SK-N-SH (cell line): ENCODE data around the gene CHPF. TPM values are rescaled to one million over a fixed set of nuclear protein-coding genes. Genes with fewer than 3 reads are reported as not detected.
A peak's percentile ranks its signal among the peaks of the same experiment; 100 is the strongest.

Source experiments
- CTCF ChIA-PET: fragments of 300-600, 350-600 bp; formaldehyde crosslinking; extraction: SDS; loops from one replicate; lab custom pipeline; 2021; lab: Yijun Ruan, JAX
- POLR2A ChIA-PET: fragments of 350-600 bp; sonication (Branson Sonifier 250); formaldehyde crosslinking; extraction: SDS; loops from one replicate; lab custom pipeline; 2020; ENCODE audit warnings: antibody characterized with exemption, inconsistent platforms; lab: Yijun Ruan, JAX
- DNase-seq: peaks from one replicate; pipeline ENCODE4 v3.0.0; 2012
- H2AFZ ChIP-seq: fragments of 200-600 bp; sonication (generic); 2 replicates; pipeline ENCODE4 v1.8.1; 2016; ENCODE audit warnings: antibody characterized with exemption, mild to moderate bottlenecking, low read depth
- H3F3A ChIP-seq: fragments of 200-600 bp; sonication (generic); replicated peaks from 2 replicates; pipeline ENCODE3; 2016; ENCODE audit warnings: antibody characterized with exemption, mild to moderate bottlenecking; ENCODE audit not compliant: insufficient read depth
- H3K27ac ChIP-seq, 2 experiments: fragments of 200-500 bp in 1 of 2; fragments of 200-600 bp in 1 of 2; sonication (Bioruptor generic) in 1 of 2; sonication (generic), shearing (Covaris generic) in 1 of 2; 2 replicates each; pipeline versions ENCODE4 v1.5.1 to v1.6.1; 2014 to 2016; ENCODE audit warnings: low read depth in 2 of 2, inconsistent platforms in 1 of 2, low read length in 1 of 2, mild to moderate bottlenecking in 1 of 2, mixed read lengths in 1 of 2
- H3K27me3 ChIP-seq: fragments of 200-600 bp; sonication (generic), shearing (Covaris generic); 2 replicates; pipeline ENCODE4 v1.6.1; 2016; ENCODE audit warnings: mixed run types; ENCODE audit not compliant: insufficient read depth
- H3K36me3 ChIP-seq, 2 experiments: fragments of 200-500 bp in 1 of 2; fragments of 200-600 bp in 1 of 2; sonication (Bioruptor generic) in 1 of 2; sonication (generic) in 1 of 2; replicated peaks in 1 of 2; 2 replicates each; pipeline versions ENCODE3 to v1.5.1; 2014 to 2016; ENCODE audit warnings: low read length in 1 of 2, mild to moderate bottlenecking in 1 of 2; ENCODE audit not compliant: insufficient read depth in 2 of 2, control insufficient read depth in 1 of 2
- H3K4me1 ChIP-seq, 2 experiments: fragments of 200-500 bp in 1 of 2; fragments of 200-600 bp in 1 of 2; sonication (Bioruptor generic) in 1 of 2; sonication (generic), shearing (Covaris generic) in 1 of 2; 2 replicates each; pipeline versions ENCODE4 v1.5.1 to v1.6.1; 2014 to 2016; ENCODE audit warnings: low read depth in 1 of 2, low read length in 1 of 2, mixed run types in 1 of 2; ENCODE audit not compliant: insufficient read depth in 2 of 2, control insufficient read depth in 1 of 2
- H3K4me2 ChIP-seq: fragments of 200-600 bp; sonication (generic), shearing (Covaris generic); 2 replicates; pipeline ENCODE4 v1.6.1; 2017; ENCODE audit warnings: mixed run types
- H3K4me3 ChIP-seq, 2 experiments: fragments of 200-500 bp in 1 of 2; fragments of 200-600 bp in 1 of 2; sonication (Bioruptor generic) in 1 of 2; sonication (generic), shearing (Covaris generic) in 1 of 2; 2 replicates each; pipeline versions ENCODE4 v1.5.1 to v1.8.1; 2014 to 2016; ENCODE audit warnings: low read depth in 2 of 2, inconsistent platforms in 1 of 2, low read length in 1 of 2, mild to moderate bottlenecking in 1 of 2, mixed read lengths in 1 of 2, moderate library complexity in 1 of 2
- H3K79me2 ChIP-seq: fragments of 200-600 bp; sonication (generic); 2 replicates; pipeline ENCODE4 v1.8.1; 2017; ENCODE audit warnings: mild to moderate bottlenecking; ENCODE audit not compliant: insufficient read depth
- H3K9ac ChIP-seq: fragments of 200-600 bp; sonication (generic); 2 replicates; pipeline ENCODE4 v1.6.1; 2017; ENCODE audit warnings: mixed run types
- H3K9me2 ChIP-seq: fragments of 200-600 bp; sonication (generic); 2 replicates; pipeline ENCODE4 v1.6.1; 2017; ENCODE audit warnings: mixed run types
- H3K9me3 ChIP-seq: fragments of 200-600 bp; sonication (generic); 2 replicates; pipeline ENCODE4 v1.6.1; 2017; ENCODE audit warnings: mixed run types, mild to moderate bottlenecking, moderate library complexity
- H4K20me1 ChIP-seq: fragments of 200-600 bp; sonication (generic); 2 replicates; pipeline ENCODE4 v1.6.1; 2017; ENCODE audit warnings: mild to moderate bottlenecking, mixed run types; ENCODE audit not compliant: insufficient read depth
- ELF1 ChIP-seq: IDR thresholded peaks from 2 replicates; pipeline ENCODE4 v1.4.0; 2012
- EZH2phosphoT487 ChIP-seq: fragments of 200-600 bp; sonication (generic); IDR thresholded peaks from 2 replicates; pipeline ENCODE4 v1.6.1; 2017; ENCODE audit warnings: low read depth, mixed run types, mild to moderate bottlenecking, antibody characterized with exemption, moderate library complexity, borderline replicate concordance
- FOSL2 ChIP-seq: IDR thresholded peaks from 2 replicates; pipeline ENCODE4 v1.4.0; 2012; ENCODE audit warnings: low read depth, mild to moderate bottlenecking, moderate library complexity, borderline replicate concordance
- GABPA ChIP-seq: IDR thresholded peaks from 2 replicates; pipeline ENCODE4 v1.4.0; 2012; ENCODE audit warnings: low read depth, mild to moderate bottlenecking
- GATA2 ChIP-seq: sonication (generic); formaldehyde crosslinking; IDR thresholded peaks from 2 replicates; pipeline ENCODE4 v1.5.0; 2020; ENCODE audit warnings: mild to moderate bottlenecking, missing genetic modification reagents
- JUND ChIP-seq: IDR thresholded peaks from 2 replicates; pipeline ENCODE4 v1.4.0; 2012
- MAX ChIP-seq: IDR thresholded peaks from 2 replicates; pipeline ENCODE4 v1.4.0; 2012; ENCODE audit warnings: low read depth
- MXI1 ChIP-seq: IDR thresholded peaks from 2 replicates; pipeline ENCODE4 v1.6.1; 2012; ENCODE audit warnings: mild to moderate bottlenecking, low read depth, low read length, improper control_type of control experiment
- NFIC ChIP-seq: IDR thresholded peaks from 2 replicates; pipeline ENCODE4 v1.4.0; 2012; ENCODE audit warnings: borderline replicate concordance
- POLR2AphosphoS5 ChIP-seq: IDR thresholded peaks from 2 replicates; pipeline ENCODE4 v1.6.1; 2012; ENCODE audit warnings: low read depth, low read length
- RAD21 ChIP-seq: IDR thresholded peaks from 2 replicates; pipeline ENCODE4 v1.6.1; 2012; ENCODE audit warnings: mild to moderate bottlenecking, low read length
- REST ChIP-seq: IDR thresholded peaks from 2 replicates; pipeline ENCODE4 v1.6.1; 2012; ENCODE audit warnings: mild to moderate bottlenecking, low read depth, low read length, moderate library complexity
- SIN3A ChIP-seq: IDR thresholded peaks from 2 replicates; pipeline ENCODE4 v1.6.1; 2012; ENCODE audit warnings: low read depth, mild to moderate bottlenecking, low read length, moderate library complexity, borderline replicate concordance
- SMC3 ChIP-seq: IDR thresholded peaks from 2 replicates; pipeline ENCODE4 v1.6.1; 2012; ENCODE audit warnings: low read depth, low read length, improper control_type of control experiment
- TEAD4 ChIP-seq: IDR thresholded peaks from 2 replicates; pipeline ENCODE4 v1.4.0; 2012; ENCODE audit warnings: mild to moderate bottlenecking, borderline replicate concordance; ENCODE audit not compliant: insufficient read depth
- YY1 ChIP-seq: IDR thresholded peaks from 2 replicates; pipeline ENCODE4 v1.4.0; 2012; ENCODE audit warnings: low read depth, mild to moderate bottlenecking
- WGBS: methylation state at CpG from one replicate; pipeline ENCODE4 v1.1.6; 2017; ENCODE audit warnings: low lambda C conversion rate; 5-methylcytosine and 5-hydroxymethylcytosine counted together
- polyA plus RNA-seq, 3 experiments: library from polyadenylated mRNA; depleted of rRNA; stranded (reverse); fragments of >200 nt; gene quantifications; 2 replicates each; pipeline ENCODE4 v1.2.3, GENCODE V29; 2012
- TF ChIP-seq, protein P1 (sequence below): fragments of 200-600 bp; sonication (generic); IDR thresholded peaks from 2 replicates; pipeline ENCODE4 v1.6.1; 2017; ENCODE audit warnings: antibody characterized with exemption, mild to moderate bottlenecking, moderate library complexity
- TF ChIP-seq, protein P2 (sequence below): fragments of 150-350 bp; IDR thresholded peaks from 2 replicates; pipeline ENCODE4 v1.6.1; 2016; ENCODE audit warnings: mild to moderate bottlenecking, low read depth, low read length

Gene CHPF
- polyA plus RNA-seq, 1 of the 3 experiments (the other 2 are of a cell fraction), result 141 TPM

DNA sequence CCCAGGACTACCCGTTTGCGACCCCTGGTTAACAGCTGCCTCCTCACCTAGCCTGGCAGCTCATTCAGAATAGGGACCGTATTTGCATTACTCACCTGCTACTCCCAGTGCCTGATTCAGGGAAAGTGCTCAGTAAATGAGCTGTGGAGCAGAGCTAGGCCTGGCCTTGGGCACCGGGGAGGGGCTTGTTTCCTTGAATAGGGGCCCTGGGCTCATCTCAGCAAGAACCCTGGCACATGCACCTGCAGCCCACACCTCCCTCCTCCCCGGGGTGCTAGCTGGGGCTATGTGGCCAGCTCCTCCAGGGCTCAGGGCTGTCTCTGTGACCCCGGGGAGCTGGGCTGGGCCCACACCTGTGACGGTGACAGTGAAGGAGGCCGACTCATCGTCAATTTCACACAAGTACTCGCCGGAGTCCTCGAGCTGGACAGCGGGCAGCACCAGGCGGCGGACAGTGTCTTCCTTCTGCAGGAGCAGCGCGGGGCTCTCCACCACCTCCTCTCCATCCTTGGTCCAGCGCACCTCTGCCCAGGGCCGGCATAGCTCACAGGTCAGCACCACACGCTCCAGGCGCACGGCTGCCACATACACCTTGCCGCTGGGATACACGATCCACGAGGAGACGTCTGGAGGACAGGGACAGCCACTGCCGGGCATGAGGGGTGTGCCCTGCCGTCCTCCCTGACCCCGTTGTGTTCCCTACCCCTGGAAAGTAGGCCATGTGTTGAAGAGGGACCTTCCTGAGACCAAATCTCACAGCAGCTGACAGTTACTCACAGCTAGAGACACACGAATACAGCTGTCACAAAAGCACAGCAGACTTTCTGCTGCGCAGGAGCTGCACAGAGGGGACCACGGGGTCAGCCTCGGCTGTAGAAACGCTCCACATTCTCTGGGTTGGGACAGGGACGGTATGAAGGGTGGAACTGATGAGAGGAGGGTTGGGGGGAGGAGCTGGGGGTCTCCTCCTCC, 18.7 kb upstream of the CHPF start (continued):
- TF ChIP-seq REST (no peak), GATA2 (no peak), NFIC (no peak)

DNA sequence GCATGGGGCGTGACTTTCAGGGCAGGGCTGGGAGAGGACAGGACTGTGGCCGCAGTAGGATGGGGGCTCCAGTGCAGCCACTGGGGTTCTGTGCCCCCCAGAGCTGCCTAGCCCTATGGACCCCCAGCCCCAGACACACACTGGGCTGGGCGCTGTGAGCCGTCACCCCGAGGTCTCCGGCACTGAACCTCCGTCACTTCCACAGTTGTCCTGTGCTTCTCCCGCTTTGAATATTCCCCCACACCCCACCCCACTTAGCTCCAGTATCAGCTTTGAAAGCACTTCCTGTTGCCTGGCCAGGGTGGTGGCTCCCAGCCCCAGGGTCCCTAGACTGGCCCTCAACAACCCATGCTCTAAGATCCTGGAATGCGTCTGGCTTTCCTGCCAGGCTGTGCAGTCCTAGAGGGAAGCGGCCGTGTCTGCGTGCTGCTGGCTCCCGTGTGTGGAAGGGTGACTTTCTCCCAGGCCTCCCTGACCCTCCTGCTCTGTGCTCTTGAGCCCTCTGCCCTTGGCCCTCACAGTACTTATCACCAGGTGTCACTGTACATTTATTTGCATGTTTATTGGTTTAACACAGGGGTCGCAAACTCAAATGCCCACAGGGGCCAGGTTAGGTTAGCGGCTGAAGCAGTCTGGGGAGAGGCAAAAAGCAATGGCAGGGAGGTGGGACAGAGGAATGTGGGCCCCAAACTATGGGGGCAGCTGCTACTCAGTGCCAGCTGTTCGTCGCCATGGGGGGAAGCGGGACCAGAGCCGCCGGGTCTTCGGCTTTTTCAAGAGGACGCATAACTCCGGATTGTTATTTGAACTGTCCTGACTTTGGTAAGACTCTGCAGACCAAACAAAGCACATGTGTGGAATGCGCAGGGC, 17.8 kb upstream of the CHPF start:
- no peak overlapping the region for H3K4me3 ChIP-seq
- no peaks in the 10 kb centered on the region for H3K9me3 ChIP-seq
- no peak overlapping the region for H3K9ac ChIP-seq
- H3K27me3 ChIP-seq, result no peaks in the 10 kb centered on the region
- peaks cover 3 to 14% of the 10 kb centered on the region in 2 experiments for H3K36me3 ChIP-seq
- no peaks in the 10 kb centered on the region for H4K20me1 ChIP-seq
- H3K9me2 ChIP-seq, result no peaks in the 10 kb centered on the region
- no peak overlapping the region for H3K27ac ChIP-seq
- WGBS, result 90% methylated on average over 21 of the region's 24 CpGs
- ChIA-PET POLR2A (interaction anchor here (1.1 to 3.6 kb wide), 5 partner anchors 9 to 68 kb away, joined by 3 to 18 read pairs (median 9); partner anchors contain the start of genes OBSL1 and STK11IP), CTCF (interaction anchor here (0.7 to 7.5 kb wide), 25 partner anchors 9 to 262 kb away, joined by 3 to 107 read pairs (median 8); partner anchors contain the start of genes CHPF, INHA, OBSL1 and STK11IP)
- peaks cover 0 to 10% of the 10 kb centered on the region in 2 experiments; a peak in 1 of 4 replicates for H3K4me1 ChIP-seq
- H2AFZ ChIP-seq, result no peak overlapping the region
- DNase-seq, result peak; percentile 51
- no peak overlapping the region for H3K4me2 ChIP-seq
- no peaks in the 10 kb centered on the region for H3K79me2 ChIP-seq
- peaks cover 2% of the 10 kb centered on the region for H3F3A ChIP-seq
- TF ChIP-seq YY1, result no peak
- no peak for TF ChIP-seq TEAD4
- no peak for TF ChIP-seq POLR2AphosphoS5
- TF ChIP-seq JUND, result no peak
- TF ChIP-seq EZH2phosphoT487, result no peak
- TF ChIP-seq, protein P1, sequence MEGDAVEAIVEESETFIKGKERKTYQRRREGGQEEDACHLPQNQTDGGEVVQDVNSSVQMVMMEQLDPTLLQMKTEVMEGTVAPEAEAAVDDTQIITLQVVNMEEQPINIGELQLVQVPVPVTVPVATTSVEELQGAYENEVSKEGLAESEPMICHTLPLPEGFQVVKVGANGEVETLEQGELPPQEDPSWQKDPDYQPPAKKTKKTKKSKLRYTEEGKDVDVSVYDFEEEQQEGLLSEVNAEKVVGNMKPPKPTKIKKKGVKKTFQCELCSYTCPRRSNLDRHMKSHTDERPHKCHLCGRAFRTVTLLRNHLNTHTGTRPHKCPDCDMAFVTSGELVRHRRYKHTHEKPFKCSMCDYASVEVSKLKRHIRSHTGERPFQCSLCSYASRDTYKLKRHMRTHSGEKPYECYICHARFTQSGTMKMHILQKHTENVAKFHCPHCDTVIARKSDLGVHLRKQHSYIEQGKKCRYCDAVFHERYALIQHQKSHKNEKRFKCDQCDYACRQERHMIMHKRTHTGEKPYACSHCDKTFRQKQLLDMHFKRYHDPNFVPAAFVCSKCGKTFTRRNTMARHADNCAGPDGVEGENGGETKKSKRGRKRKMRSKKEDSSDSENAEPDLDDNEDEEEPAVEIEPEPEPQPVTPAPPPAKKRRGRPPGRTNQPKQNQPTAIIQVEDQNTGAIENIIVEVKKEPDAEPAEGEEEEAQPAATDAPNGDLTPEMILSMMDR, result no peak
- TF ChIP-seq MXI1, result no peak
- no peak for TF ChIP-seq NFIC
- TF ChIP-seq ELF1, result no peak
- TF ChIP-seq GABPA, result no peak
- no peak for TF ChIP-seq MAX
- no peak for TF ChIP-seq FOSL2
- TF ChIP-seq RAD21, result no peak
- no peak for TF ChIP-seq SIN3A
- TF ChIP-seq, protein P2, sequence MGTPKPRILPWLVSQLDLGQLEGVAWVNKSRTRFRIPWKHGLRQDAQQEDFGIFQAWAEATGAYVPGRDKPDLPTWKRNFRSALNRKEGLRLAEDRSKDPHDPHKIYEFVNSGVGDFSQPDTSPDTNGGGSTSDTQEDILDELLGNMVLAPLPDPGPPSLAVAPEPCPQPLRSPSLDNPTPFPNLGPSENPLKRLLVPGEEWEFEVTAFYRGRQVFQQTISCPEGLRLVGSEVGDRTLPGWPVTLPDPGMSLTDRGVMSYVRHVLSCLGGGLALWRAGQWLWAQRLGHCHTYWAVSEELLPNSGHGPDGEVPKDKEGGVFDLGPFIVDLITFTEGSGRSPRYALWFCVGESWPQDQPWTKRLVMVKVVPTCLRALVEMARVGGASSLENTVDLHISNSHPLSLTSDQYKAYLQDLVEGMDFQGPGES, result no peak
- no peak for TF ChIP-seq SMC3
